Measurements from ENCODE around the gene CYP1B1.
"Not testable (repeated sequence)": the region's sequence is repeated elsewhere in the genome, so short reads cannot be mapped to it uniquely, and the experiment has no call there.

- not testable (repeated sequence) for TF ChIP-seq CTCF, EZH2phosphoT487 (IDR thresholded peaks at IDR 0.05)
Observed at GRCh38 chr2:38090212-38090611, 14.3 kb upstream of the CYP1B1 start.

Data from neural progenitor cell (in vitro differentiated cells).